ENCODE measurements around the gene PSMA1. TPM values are rescaled to one million over a fixed set of nuclear protein-coding genes. Genes with fewer than 3 reads are reported as not detected.
A peak's percentile ranks its signal among the peaks of the same experiment; 100 is the strongest.

PSMA1 gene
- total RNA-seq, 2 donors from 2014 or later: 171 to 214 TPM

DNA sequence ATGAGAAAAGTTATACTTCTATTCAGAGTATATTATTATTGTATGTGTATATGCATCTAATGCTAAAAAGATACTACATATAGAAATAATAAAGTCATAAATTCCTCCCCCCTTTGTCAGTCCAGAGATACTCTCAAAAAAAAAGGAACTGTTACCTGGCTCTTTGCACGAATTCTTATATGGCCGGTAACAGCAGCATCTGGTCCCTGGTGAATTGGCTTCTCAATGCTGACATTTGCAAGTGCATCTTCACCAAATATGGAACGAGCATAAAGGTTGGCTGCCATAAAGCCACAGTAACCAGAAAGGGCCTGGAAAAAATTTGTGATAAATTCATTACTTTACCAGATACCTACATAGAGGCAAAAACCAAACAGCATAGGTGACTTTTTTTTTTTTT is 61.8 kb downstream of the PSMA1 start:
- no peak overlapping the region for H3K9ac ChIP-seq (ENCODE audit: extremely low read depth, low read length, poor library complexity, severe bottlenecking)
- 93 to 100% methylated on average over 2 to 3 of the region's 3 CpGs for WGBS, 2 experiments (ENCODE audit: insufficient coverage in 1 of 2, insufficient read length in 1 of 2)
- no peaks in the 10 kb centered on the region for H3K27me3 ChIP-seq (ENCODE audit: control insufficient read depth, insufficient read depth, low read length, poor library complexity, severe bottlenecking)
- H3K36me3 ChIP-seq (ENCODE audit: control insufficient read depth, insufficient read depth, low read length): peaks cover 68% of the 10 kb centered on the region
- Mint-ChIP-seq H3K27ac (no peak overlapping the region), H3K27me3 (ENCODE audit: insufficient read depth) (no peaks in the 10 kb centered on the region), H3K9me3 (no peaks in the 10 kb centered on the region), H3K4me3 (no peak overlapping the region), H3K4me1 (no peaks in the 10 kb centered on the region), H3K36me3 (ENCODE audit: low read depth) (peaks cover 49% of the 10 kb centered on the region)
- H3K4me1 ChIP-seq (ENCODE audit: control insufficient read depth, insufficient read depth, low read length): no peaks in the 10 kb centered on the region
- no peak overlapping the region for H3K27ac ChIP-seq (ENCODE audit: low read depth, low read length)
- DNase-seq: no peak
- TF ChIP-seq, protein P1, sequence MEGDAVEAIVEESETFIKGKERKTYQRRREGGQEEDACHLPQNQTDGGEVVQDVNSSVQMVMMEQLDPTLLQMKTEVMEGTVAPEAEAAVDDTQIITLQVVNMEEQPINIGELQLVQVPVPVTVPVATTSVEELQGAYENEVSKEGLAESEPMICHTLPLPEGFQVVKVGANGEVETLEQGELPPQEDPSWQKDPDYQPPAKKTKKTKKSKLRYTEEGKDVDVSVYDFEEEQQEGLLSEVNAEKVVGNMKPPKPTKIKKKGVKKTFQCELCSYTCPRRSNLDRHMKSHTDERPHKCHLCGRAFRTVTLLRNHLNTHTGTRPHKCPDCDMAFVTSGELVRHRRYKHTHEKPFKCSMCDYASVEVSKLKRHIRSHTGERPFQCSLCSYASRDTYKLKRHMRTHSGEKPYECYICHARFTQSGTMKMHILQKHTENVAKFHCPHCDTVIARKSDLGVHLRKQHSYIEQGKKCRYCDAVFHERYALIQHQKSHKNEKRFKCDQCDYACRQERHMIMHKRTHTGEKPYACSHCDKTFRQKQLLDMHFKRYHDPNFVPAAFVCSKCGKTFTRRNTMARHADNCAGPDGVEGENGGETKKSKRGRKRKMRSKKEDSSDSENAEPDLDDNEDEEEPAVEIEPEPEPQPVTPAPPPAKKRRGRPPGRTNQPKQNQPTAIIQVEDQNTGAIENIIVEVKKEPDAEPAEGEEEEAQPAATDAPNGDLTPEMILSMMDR (conservative IDR thresholded peaks at IDR 0.05): no peak
- H3K9me3 ChIP-seq (ENCODE audit: control insufficient read depth, low read length): no peaks in the 10 kb centered on the region
- no peak overlapping the region for H3K4me3 ChIP-seq (ENCODE audit: low read length)

DNA sequence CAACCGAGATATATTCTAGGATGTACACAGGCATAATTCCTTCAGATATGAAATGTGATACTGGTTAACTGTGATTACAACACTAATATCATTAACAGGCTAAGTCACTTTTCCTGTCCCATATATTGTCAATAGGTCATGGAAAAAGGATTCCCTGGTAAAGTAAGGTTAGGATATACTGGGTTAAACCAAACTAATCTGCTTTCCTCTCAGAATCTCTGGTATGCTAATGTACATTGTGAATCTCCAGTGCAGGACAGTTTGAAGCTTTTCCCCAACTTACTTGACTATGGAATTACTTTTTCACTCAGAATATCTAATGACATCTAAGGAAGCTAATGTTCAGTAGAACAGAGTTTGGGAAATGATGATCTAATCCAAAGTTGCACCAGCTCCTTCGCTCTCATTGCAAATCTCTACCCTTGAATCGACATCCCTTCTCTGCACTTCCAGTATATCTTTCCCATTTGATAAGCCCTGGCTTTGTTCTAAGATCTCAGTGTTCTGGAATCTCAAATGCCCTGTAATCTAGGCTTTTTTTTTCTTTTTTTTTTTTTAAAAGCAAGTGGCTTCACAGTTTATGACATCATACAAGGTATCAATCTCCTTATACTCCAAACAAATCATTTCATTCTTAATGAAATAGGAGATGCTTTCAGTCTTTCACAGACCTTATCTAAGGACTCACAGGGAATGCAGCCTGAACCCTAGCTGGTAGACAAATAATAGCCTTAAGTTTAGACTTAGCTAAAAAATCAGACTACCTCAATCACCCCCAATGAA is 64.3 kb downstream of the PSMA1 start:
- Histone ChIP-seq H3K4me3 (ENCODE audit: low read length) (no peak overlapping the region), H3K4me1 (ENCODE audit: control insufficient read depth, insufficient read depth, low read length) (no peaks in the 10 kb centered on the region), H3K27ac (ENCODE audit: low read depth, low read length) (no peak overlapping the region), H3K27me3 (ENCODE audit: control insufficient read depth, insufficient read depth, low read length, poor library complexity, severe bottlenecking) (no peaks in the 10 kb centered on the region), H3K9ac (ENCODE audit: extremely low read depth, low read length, poor library complexity, severe bottlenecking) (no peak overlapping the region), H3K9me3 (ENCODE audit: control insufficient read depth, low read length) (no peaks in the 10 kb centered on the region), H3K36me3 (ENCODE audit: control insufficient read depth, insufficient read depth, low read length) (peaks cover 55% of the 10 kb centered on the region)
- Mint-ChIP-seq H3K27me3 (ENCODE audit: insufficient read depth) (no peaks in the 10 kb centered on the region), H3K4me1 (no peaks in the 10 kb centered on the region), H3K27ac (peak overlapping the region; percentile 79), H3K4me3 (no peak overlapping the region), H3K36me3 (ENCODE audit: low read depth) (peaks cover 47% of the 10 kb centered on the region), H3K9me3 (no peaks in the 10 kb centered on the region)
- DNase-seq: no peak
- 91 to 100% methylated on average over 2 to 3 of the region's 3 CpGs for whole genome bisulfite sequencing, 2 experiments (ENCODE audit: insufficient coverage in 1 of 2, insufficient read length in 1 of 2)
- TF ChIP-seq, protein P1 (conservative IDR thresholded peaks at IDR 0.05): no peak

Other genes starting within 250 kb of the PSMA1 start
- 10 to 100 TPM; 75.1 to 99.7 TPM for gene RRAS2, start 161.2 kb downstream of the PSMA1 start, total RNA-seq
- gene COPB1, start 20.6 kb downstream of the PSMA1 start, total RNA-seq: 100 to 1,000 TPM in 1 of 2 donors, 10 to 100 TPM in 1; 91.3 to 116 TPM
- gene PDE3B, start 123.4 kb upstream of the PSMA1 start, total RNA-seq: 10 to 100 TPM in 1 of 2 donors, 1 to 10 TPM in 1; 9.4 to 11.7 TPM